G401.6 (cell line): Measurements from ENCODE around the gene ADGRE3.
"Not testable (repeated sequence)": the region's sequence is repeated elsewhere in the genome, so short reads cannot be mapped to it uniquely, and the experiment has no call there.

Source experiments
- FAIRE-seq: peaks from 2 replicates; lab custom pipeline; 2012; peaks lifted over from hg19 to GRCh38; lab: Jason Lieb, UNC

Gene ADGRE3

DNA sequence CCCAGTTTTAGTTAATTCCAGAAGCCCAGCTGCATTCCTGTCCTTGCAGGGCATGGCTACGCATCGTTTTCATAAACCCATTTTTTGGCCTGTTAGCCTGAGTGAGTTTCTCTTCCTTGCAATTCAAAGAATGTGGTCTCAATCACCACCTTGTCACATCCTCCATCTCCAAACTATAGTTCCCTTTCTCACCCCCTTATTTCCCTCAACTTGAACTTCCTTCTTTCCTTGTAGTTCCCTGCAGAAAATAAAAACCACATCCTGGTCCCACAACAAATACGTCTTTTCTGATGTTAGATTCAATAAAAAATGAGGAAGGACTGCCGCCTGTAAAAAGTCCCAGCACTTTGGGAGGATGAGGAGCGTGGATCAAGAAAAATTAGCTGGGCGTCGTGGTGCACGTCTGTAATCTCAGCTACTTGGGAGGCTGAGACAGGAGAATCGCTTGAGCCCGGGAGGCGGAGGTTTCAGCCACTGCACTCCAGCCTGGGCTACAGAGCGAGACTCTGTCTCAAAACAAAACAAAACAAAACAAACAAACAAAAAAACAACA is 13.2 kb downstream of the ADGRE3 start:
- no peak for FAIRE-seq

- FAIRE-seq, result no peak
These were observed 14.7 kb downstream of the ADGRE3 start for GRCh38 chr19:14659874-14660489.

DNA sequence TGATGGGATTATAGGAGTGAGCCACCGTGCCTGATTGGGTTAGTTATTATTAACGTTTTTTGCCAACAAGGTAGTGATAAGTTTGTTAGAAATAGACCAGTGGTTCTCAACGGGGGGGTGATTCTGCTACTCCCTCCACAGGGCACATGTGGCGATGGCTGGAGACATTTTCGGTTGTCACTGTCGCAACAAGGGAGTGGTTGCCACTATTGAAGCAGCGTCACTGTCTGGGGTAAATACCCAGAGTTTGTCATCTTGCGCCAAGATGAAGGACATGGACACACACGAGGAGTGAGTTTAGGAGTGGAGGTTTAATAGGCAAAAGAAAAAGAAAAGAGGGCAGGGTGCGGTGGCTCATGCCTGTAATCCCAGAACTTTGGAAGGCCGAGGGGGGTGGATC is 18.9 kb downstream of the ADGRE3 start:
- FAIRE-seq, result no peak

DNA sequence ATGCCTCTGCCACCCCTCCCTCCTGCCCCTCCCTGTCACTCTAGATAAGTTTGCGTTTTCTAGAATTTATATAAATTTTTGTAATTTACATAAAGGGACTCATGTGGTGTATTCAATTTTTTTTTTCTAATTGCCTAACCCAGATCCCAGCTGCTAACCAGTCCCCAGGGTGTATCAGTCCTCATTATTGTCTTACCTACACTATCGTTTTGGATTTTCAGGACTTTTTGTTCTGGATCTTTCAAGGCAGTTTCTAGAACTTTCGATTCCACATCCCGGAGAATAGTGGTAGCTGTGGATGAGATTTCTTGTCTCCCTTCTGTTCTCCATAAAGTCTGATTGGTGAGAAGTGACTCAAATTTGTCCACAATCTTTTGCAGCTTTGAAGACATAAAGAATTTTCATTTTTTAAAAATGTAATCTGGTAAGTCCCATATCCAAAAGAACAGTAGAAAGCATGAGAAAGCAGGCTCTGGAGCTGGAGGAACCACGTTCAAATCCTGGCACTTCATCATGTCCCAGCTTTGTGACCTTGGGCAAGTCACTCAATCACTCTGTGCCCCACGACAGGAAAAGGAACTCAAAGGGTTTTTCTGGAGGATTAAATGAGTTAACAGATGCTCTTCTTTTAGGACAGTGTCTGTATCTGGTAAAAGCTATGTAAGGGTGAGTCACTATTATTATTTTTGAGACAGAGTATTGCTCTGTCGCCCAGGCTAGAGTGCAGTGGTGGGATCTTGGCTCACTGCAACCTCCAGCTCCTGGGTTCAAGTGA is 19.7 kb downstream of the ADGRE3 start:
- no peak for FAIRE-seq

DNA sequence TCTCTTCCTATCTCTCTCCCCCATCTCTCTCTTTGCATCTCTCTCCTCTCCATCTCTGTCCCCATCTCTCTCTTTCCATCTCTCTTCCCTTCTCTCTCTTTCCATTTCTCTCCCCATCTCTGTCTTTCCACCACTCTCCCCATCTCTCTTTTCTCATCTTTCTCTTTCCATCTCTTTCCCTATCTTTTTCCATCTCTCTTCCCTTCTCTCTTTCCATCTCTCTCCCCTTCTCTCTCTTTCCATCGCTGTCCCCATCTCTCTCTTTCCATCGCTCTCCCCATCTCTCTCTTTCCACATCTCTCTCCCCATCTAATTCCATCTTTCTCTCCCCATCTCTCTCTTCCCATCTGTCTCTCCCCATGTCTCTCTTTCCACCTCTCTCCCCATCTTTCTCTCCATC is 24.5 kb downstream of the ADGRE3 start:
- FAIRE-seq, result no peak

GRCh38 chr19:14649020-14649419 is 25.6 kb downstream of the ADGRE3 start:
- FAIRE-seq, result no peak

GRCh38 chr19:14648506-14648905 is 26.1 kb downstream of the ADGRE3 start:
- FAIRE-seq, result no peak

DNA sequence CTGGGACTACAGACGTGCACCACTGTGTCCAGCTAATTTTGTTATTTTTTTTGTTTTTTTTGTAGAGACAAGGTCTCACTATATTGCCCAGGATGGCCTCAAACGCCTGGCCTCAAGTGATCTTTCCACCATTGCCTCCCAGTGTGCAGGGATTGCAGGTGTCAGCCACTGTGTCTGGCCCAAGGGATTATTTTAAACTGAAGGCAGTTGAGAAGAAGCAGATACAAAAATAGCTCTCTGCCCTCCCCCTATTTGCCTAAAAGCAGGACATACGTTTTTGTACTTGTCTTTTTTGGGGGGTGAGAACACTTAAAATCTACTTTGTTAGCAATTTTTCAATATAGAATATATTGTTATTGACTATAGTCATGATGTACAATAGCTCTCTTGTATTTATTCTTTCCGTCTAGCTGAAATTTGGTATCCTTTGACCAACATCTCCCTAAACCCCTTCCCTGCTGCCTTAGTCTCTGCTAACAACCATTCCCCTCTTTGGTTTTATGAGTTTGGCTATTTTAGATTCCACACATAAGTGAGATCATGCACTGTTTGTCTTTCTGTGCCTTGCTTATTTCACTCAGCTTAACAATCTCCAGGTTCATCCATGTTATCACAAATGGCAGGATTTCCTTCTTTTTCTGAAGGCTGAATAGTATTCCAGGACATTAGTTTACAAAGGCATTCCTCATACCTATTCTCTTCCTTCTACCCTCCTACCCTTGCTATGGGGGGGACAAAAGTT is 34.9 kb downstream of the ADGRE3 start:
- FAIRE-seq, result no peak

DNA sequence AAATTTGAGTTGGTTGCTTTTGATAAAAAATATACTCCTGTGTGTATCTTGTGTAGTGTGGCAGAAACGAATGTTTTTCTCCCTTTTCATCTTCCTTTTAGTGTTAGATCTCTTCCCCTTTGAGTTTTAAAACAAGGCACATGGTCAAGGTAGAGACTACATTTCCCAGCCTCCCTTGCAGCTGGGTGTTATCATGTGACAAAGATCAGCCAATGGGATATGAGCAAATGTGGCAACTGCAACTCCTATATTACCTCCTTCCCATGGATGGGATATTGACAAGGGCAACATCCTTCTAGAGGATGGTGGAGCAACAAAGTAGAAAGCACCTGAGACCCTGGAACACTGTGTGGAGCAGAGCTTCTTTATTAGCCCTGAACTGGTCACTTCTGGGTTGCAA is 42.4 kb downstream of the ADGRE3 start:
- peak; percentile 50 for FAIRE-seq

- FAIRE-seq, result no peak
These were observed 45.1 kb downstream of the ADGRE3 start for GRCh38 chr19:14629557-14629956.

DNA sequence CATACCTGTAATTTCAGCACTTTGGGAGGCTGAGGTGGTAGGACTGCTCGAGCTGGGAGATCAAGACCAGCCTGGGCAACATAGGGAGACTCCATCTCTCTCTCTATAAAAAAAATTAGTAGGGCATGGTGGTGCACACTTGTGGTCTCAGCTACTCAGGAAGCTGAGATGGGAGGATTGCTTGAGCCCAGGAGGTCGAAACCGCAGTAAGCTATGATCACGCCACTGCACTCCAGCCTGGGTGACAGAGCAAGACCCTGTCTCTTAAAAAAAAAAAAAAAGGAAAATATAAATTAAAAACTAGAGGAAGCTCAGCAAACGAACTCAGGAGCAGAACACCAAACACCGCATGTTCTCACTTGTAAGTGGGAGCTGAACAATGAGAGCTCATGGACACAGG is 50.2 kb downstream of the ADGRE3 start:
- not testable (repeated sequence) for FAIRE-seq

GRCh38 chr19:14619404-14619803 is 55.2 kb downstream of the ADGRE3 start:
- FAIRE-seq, result no peak

DNA sequence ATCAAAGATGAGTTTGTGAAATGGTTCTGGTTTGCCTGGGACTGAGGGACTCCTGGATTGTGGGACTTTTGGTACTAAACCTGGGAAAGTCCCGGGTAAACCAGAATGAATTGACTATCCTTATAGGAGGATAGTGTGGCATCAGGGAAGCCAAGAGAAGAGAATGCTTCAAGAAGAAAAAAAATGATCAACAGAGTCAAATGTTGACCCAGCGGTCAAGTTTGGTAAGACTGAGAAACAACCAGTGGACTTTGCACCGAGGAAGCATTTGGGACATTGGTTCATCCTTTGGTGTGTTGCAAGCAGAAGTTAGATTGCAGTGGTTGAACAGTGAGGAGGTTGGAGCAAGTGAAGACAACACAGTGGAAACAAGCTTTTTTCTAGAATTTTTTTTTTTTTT is 58.2 kb downstream of the ADGRE3 start:
- no peak for FAIRE-seq

DNA sequence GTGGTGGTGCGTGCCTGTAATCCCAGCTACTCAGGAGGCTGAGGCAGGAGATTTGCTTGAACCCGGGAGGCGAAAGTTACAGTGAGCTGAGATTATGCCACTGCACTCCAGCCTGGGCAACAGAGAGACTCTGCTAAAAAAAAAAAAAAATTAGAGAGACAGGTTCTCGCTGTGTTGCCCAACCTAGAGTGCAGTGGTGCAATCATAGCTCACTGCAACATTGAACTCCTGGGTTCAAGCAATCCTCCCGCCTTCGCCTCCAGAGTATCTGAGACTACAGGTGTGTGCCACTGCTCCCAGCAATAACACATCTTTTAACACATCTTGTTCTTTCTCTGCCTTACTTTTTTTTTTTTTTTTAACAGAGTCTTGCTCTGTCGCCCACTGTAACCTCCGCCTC is 59.0 kb downstream of the ADGRE3 start:
- no peak for FAIRE-seq

- no peak for FAIRE-seq
These were observed 60.6 kb downstream of the ADGRE3 start for GRCh38 chr19:14614099-14614412.

DNA sequence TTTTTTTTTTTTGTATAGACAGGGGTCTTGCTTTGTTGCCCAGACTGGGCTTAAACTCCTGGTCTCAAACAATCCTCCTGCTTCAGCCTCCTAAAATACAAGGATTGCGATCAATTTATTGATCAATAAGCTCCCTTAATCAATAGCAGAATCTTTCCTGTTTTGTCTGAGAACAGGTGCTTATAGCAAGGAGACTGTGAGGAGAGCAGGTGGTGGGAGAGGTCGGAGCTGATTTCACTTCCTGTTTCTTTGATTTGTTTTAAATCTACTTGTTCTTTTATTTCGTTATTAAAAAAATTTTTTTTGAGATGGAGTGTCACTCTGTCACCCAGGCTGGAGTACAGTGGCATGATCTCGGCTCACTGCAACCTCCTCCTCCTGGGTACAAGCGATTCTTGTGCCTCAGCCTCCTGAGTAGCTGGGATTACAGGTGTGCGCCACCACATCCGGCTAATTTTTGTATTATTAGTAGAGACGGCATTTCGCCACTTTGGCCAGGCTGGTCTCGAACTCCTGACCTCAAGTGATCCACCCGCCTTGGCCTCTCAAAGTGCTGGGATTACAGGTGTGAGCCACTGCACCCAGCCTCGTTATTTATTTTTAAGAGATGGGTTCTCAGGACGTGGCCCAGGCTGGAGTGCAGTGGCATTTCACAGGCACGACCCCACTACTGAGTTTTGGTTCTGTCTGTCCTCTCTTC is 61.1 kb downstream of the ADGRE3 start:
- not testable (repeated sequence) for FAIRE-seq

DNA sequence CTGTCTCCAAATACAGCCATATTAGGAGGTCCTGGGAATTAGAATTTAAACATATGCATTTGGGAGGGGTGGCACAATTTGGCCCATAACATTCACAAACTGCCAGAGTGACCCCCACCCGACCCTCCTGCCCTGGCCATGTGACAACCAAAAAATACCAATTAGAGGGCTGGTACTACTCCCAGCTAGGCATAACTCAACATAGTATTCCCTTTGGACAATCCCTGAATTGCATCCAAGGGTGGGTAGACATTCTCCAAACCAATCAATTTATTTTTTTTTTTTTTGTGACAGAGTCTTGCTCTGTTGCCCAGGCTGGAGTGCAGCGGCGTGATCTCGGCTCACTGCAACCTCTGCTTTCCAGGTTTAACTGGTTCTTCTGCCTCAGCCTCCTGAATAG is 62.0 kb downstream of the ADGRE3 start:
- FAIRE-seq, result no peak

- FAIRE-seq, result not testable (repeated sequence)
These were observed 62.4 kb downstream of the ADGRE3 start for GRCh38 chr19:14612242-14612641.

GRCh38 chr19:14611051-14611450 is 63.6 kb downstream of the ADGRE3 start:
- no peak for FAIRE-seq

GRCh38 chr19:14606627-14607026 is 68.0 kb downstream of the ADGRE3 start:
- no peak for FAIRE-seq

DNA sequence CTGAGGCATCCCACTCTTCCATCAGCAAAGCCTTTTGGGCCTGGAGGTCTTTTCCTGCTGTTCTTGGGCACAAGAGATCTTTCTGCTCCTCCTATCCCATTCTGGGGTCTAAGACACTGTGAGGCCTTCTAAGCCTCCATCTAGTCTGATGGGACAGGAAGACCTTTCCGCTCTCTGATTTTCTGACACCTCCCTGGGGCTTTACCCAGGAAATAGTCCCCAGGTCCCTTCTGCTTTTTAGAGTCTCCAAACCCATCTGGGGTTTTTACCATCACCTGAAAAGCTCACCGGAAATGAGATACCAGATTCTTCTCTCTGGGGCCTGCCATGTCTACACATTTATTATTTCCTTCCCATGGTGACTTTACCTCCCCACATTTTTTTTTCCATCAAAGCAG is 70.7 kb downstream of the ADGRE3 start:
- no peak for FAIRE-seq

DNA sequence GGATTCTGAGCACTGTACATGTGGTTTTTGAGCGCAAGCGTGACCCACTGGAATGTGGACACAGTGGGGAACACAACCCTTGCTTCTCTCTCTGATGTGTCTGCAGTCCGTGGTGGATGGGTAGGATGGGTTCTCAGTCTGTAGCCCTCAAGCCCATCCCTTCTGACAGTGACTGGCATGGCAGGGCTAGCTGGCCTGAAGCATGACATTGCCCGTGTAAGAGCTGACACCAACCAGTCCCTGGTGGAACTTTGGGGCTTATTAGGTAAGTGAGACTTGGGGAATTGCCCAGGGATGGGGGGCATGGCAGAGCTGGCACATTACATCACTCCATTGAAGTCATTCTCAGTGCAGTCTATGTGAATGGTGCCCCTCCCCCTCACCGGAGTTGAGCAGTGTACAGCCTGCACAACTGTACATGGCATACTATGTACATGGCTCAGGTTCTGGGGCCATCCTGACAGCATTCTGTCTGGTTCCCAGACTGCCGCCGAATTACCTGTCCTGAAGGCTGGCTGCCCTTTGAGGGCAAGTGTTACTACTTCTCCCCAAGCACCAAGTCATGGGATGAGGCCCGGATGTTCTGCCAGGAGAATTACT is 75.0 kb downstream of the ADGRE3 start:
- no peak for FAIRE-seq
